T-cell (primary cell): ENCODE data around the gene ARHGEF28. TPM values are rescaled to one million over a fixed set of nuclear protein-coding genes. Genes with fewer than 3 reads are reported as not detected.

Experiments used
- ATAC-seq, 4 experiments: fragments of 200-7000 bp in 3 of 4; fragments of 150-1000 bp in 1 of 4; cut with Tn5 transposase; replicated peaks in 1 of 4; 1 replicate in 3 of 4; 2 replicates in 1 of 4; pipeline ENCODE4 v1.10.0; 2021; ENCODE audit warnings: moderate library complexity in 3 of 4, mild to moderate bottlenecking in 2 of 4, moderate number of reproducible peaks in 1 of 4
- CTCF ChIA-PET, 2 donors: fragments of 300-600 bp; sonication (Branson Sonifier 250); formaldehyde crosslinking; loops; one replicate each; lab custom pipeline; 2022; ENCODE audit warnings: antibody characterized with exemption in 2 of 2; lab: Charles Lee
- POLR2A ChIA-PET, 2 donors: fragments of 300-600 bp; sonication (Branson Sonifier 250); formaldehyde crosslinking; loops; one replicate each; lab custom pipeline; 2022; ENCODE audit warnings: antibody characterized with exemption in 2 of 2; lab: Charles Lee
- DNase-seq, 35 experiments: peaks; one replicate each; pipeline versions ENCODE4 v3.0.0 to v3.0.0-alpha.2; 2013 to 2023
- H3K27ac ChIP-seq: one replicate; pipeline ENCODE4 v1.5.1; 2013; ENCODE audit warnings: low read length
- H3K27me3 ChIP-seq, 2 experiments: replicated peaks in 1 of 2; 1 replicate in 1 of 2; 2 replicates in 1 of 2; pipeline versions ENCODE4 v1.6.1 to v1.7.0; 2013; ENCODE audit warnings: low read length in 1 of 2, mixed read lengths in 1 of 2; ENCODE audit not compliant: control insufficient read depth in 2 of 2, insufficient read depth in 2 of 2; ENCODE audit errors: extremely low read depth in 1 of 2
- H3K36me3 ChIP-seq, 2 donors: 1 replicate in 1 of 2; 2 replicates in 1 of 2; pipeline versions ENCODE4 v1.6.1 to v1.7.0; 2013; ENCODE audit warnings: low read length in 1 of 2; ENCODE audit not compliant: control insufficient read depth in 2 of 2, insufficient read depth in 1 of 2; ENCODE audit errors: extremely low read depth in 1 of 2
- H3K4me1 ChIP-seq, 2 experiments: 1 replicate in 1 of 2; 2 replicates in 1 of 2; pipeline versions ENCODE4 v1.6.1 to v1.7.0; 2013; ENCODE audit warnings: low read length in 2 of 2, mixed read lengths in 1 of 2; ENCODE audit not compliant: insufficient read depth in 2 of 2, control insufficient read depth in 1 of 2; ENCODE audit errors: extremely low read depth in 1 of 2
- H3K4me3 ChIP-seq, 2 donors: 1 replicate in 1 of 2; 2 replicates in 1 of 2; pipeline versions ENCODE4 v1.5.1 to v1.7.0; 2013; ENCODE audit warnings: mild to moderate bottlenecking in 2 of 2, low read length in 1 of 2, moderate library complexity in 1 of 2; ENCODE audit not compliant: control insufficient read depth in 1 of 2; ENCODE audit errors: extremely low read depth in 1 of 2
- H3K9me3 ChIP-seq: 2 replicates; pipeline ENCODE4 v1.7.0; 2013
- H3K27ac Mint-ChIP-seq, 2 donors: one replicate each; pipeline ENCODE4 v1.8.0; 2020 to 2021; ENCODE audit warnings: mild to moderate bottlenecking in 2 of 2, mixed read lengths in 2 of 2
- H3K27me3 Mint-ChIP-seq, 2 donors: one replicate each; pipeline ENCODE4 v1.8.0; 2021 to 2022; ENCODE audit warnings: mixed read lengths in 2 of 2
- H3K36me3 Mint-ChIP-seq: one replicate; pipeline ENCODE4 v1.8.0; 2021; ENCODE audit warnings: mixed read lengths
- H3K4me1 Mint-ChIP-seq, 3 donors: one replicate each; pipeline ENCODE4 v1.8.0; 2020 to 2022; ENCODE audit warnings: mixed read lengths in 3 of 3, mild to moderate bottlenecking in 1 of 3
- H3K4me3 Mint-ChIP-seq, 3 donors: one replicate each; pipeline ENCODE4 v1.8.0; 2020 to 2022; ENCODE audit warnings: mild to moderate bottlenecking in 3 of 3, mixed read lengths in 3 of 3, moderate library complexity in 3 of 3
- H3K9me3 Mint-ChIP-seq, 3 donors: one replicate each; pipeline ENCODE4 v1.8.0; 2020 to 2022; ENCODE audit warnings: mixed read lengths in 3 of 3
- WGBS: methylation state at CpG from one replicate; pipeline ENCODE4 v1.1.5; 2013; ENCODE audit warnings: missing lambda C conversion rate; ENCODE audit not compliant: insufficient coverage; 5-methylcytosine and 5-hydroxymethylcytosine counted together
- total RNA-seq, 35 experiments: library from RNA in 6 of 35; stranded (reverse) in 6 of 35; fragments of 120-200 nt in 1 of 35; gene quantifications; one replicate each; pipeline versions ENCODE4 v1.2.1 to v1.2.4 and lab custom pipeline; 2013 to 2026

Gene ARHGEF28
- total RNA-seq, 5 donors from 2014 or later (not counting 1 experiment from before 2014, with no cell fraction given): 0.05 to 0.73 (median 0.36) TPM

DNA sequence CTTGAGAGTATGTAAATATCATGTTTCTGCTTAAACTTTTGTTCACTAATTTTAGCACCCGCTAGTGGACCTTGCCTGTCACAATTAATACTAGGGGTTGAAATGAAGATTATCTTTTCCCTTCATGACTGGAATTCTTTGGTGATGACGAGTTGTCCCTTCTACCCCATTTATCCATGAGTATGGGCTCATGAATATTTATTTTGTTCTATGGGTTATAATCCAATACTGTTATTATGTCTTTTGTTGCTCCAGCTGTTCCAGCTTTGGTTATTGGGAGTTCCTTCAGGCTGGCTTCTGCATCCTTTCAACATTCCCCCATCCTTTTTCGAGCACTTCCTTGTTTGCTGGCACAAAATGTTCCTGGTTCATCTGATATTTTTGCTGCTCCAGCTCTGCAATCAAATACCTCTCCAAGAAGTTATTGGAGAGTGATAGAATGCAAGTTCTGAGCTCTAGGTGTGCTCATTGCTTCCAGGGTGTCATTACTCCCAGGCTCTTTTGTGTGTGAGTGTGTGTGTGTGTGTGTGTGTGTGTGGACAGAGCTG lies 19.7 kb upstream of the ARHGEF28 start:
- Histone ChIP-seq H3K27me3 (peaks cover 0 to 7% of the 10 kb centered on the region in 2 experiments), H3K9me3 (no peaks in the 10 kb centered on the region), H3K27ac (no peak overlapping the region), H3K36me3 (no peaks in the 10 kb centered on the region), H3K4me3 (no peak overlapping the region), H3K4me1 (no peaks in the 10 kb centered on the region)
- peaks cover 4 to 10% (median 4%) of the 10 kb centered on the region in 3 donors for H3K9me3 Mint-ChIP-seq
- peaks cover 0 to 3% (median 0%) of the 10 kb centered on the region in 3 donors for H3K4me1 Mint-ChIP-seq
- H3K27ac Mint-ChIP-seq: no peak overlapping the region
- H3K4me3 Mint-ChIP-seq: no peak overlapping the region
- no peaks in the 10 kb centered on the region for H3K36me3 Mint-ChIP-seq
- WGBS: no CpG with 5 or more reads among the region's 3 CpGs
- ChIA-PET POLR2A (no interaction called here), CTCF (no interaction called here)
- DNase-seq (no peak), ATAC-seq (no peak)
- H3K27me3 Mint-ChIP-seq: peaks cover 14 to 16% of the 10 kb centered on the region in 2 donors

- no peak overlapping the region for H3K27ac ChIP-seq
- H3K36me3 ChIP-seq: no peaks in the 10 kb centered on the region
- Mint-ChIP-seq H3K4me3 (no peak overlapping the region), H3K27me3 (peaks cover 21 to 23% of the 10 kb centered on the region in 2 donors), H3K27ac (no peak overlapping the region), H3K4me1 (peaks cover 0 to 3% (median 0%) of the 10 kb centered on the region in 3 donors), H3K9me3 (peaks cover 0 to under 1% (median 0%) of the 10 kb centered on the region in 3 donors), H3K36me3 (no peaks in the 10 kb centered on the region)
- H3K27me3 ChIP-seq: peaks cover 0 to 9% of the 10 kb centered on the region in 2 experiments
- ChIA-PET CTCF (no interaction called here), POLR2A (no interaction called here)
- H3K4me1 ChIP-seq: no peaks in the 10 kb centered on the region
- H3K9me3 ChIP-seq: no peaks in the 10 kb centered on the region
- no peak overlapping the region for H3K4me3 ChIP-seq
- ATAC-seq (no peak), DNase-seq (no peak)
Measured at GRCh38 chr5:73607228-73607627, 18.8 kb upstream of the ARHGEF28 start.

DNA sequence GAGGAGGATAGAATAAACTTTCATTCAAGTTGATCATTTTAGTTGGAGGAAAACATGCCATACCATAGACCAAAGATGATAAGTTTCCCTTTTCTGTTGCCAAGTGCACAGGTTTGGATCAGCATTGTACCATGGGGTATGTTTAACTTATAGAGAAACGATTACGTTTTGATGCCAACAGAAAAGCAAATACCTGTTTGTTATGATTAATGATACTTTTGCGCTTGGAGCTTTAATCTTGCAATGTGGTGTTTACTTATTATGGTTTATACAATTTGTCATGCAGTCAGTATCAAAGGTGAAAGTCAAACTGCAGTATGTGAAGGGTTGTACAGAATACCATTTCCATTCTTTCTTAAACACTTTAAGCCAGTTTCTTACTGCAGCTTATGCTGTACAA lies 13.2 kb upstream of the ARHGEF28 start:
- Histone ChIP-seq H3K4me3 (no peak overlapping the region), H3K9me3 (no peaks in the 10 kb centered on the region), H3K4me1 (no peaks in the 10 kb centered on the region), H3K36me3 (no peaks in the 10 kb centered on the region), H3K27ac (no peak overlapping the region), H3K27me3 (peaks cover 0 to 7% of the 10 kb centered on the region in 2 experiments)
- POLR2A ChIA-PET: no interaction called here
- no peaks in the 10 kb centered on the region for H3K9me3 Mint-ChIP-seq
- no peak overlapping the region for H3K27ac Mint-ChIP-seq
- H3K36me3 Mint-ChIP-seq: no peaks in the 10 kb centered on the region
- H3K27me3 Mint-ChIP-seq: peaks cover 24 to 46% of the 10 kb centered on the region in 2 donors
- CTCF ChIA-PET: no interaction called here
- ATAC-seq (no peak), DNase-seq (no peak)
- WGBS: no CpG with 5 or more reads among the region's 3 CpGs
- H3K4me1 Mint-ChIP-seq: no peaks in the 10 kb centered on the region
- no peak overlapping the region for H3K4me3 Mint-ChIP-seq

- Histone ChIP-seq H3K9me3 (no peaks in the 10 kb centered on the region), H3K4me1 (no peaks in the 10 kb centered on the region), H3K27ac (no peak overlapping the region), H3K4me3 (no peak overlapping the region), H3K27me3 (peaks cover 0 to 4% of the 10 kb centered on the region in 2 experiments), H3K36me3 (no peaks in the 10 kb centered on the region)
- WGBS: 83% methylated on average over 1 of the region's 2 CpGs
- POLR2A ChIA-PET: no interaction called here
- no peak for ATAC-seq
- H3K36me3 Mint-ChIP-seq: no peaks in the 10 kb centered on the region
- H3K4me3 Mint-ChIP-seq: no peak overlapping the region
- H3K9me3 Mint-ChIP-seq: no peaks in the 10 kb centered on the region
- peaks cover 21 to 46% of the 10 kb centered on the region in 2 donors for H3K27me3 Mint-ChIP-seq
- no peak overlapping the region for H3K27ac Mint-ChIP-seq
- H3K4me1 Mint-ChIP-seq: no peaks in the 10 kb centered on the region
- CTCF ChIA-PET: no interaction called here
- no peak for DNase-seq
Measured at GRCh38 chr5:73615085-73615484, 10.9 kb upstream of the ARHGEF28 start.

- no peaks in the 10 kb centered on the region for H3K9me3 Mint-ChIP-seq
- Histone ChIP-seq H3K4me3 (no peak overlapping the region), H3K27me3 (peaks cover 0 to 2% of the 10 kb centered on the region in 2 experiments), H3K36me3 (no peaks in the 10 kb centered on the region), H3K9me3 (no peaks in the 10 kb centered on the region), H3K4me1 (no peaks in the 10 kb centered on the region), H3K27ac (no peak overlapping the region)
- ATAC-seq (no peak), DNase-seq (no peak)
- no peaks in the 10 kb centered on the region for H3K36me3 Mint-ChIP-seq
- H3K27me3 Mint-ChIP-seq: peaks cover 19 to 44% of the 10 kb centered on the region in 2 donors
- no peak overlapping the region for H3K4me3 Mint-ChIP-seq
- CTCF ChIA-PET: no interaction called here
- no peaks in the 10 kb centered on the region for H3K4me1 Mint-ChIP-seq
- POLR2A ChIA-PET: no interaction called here
- no peak overlapping the region for H3K27ac Mint-ChIP-seq
- WGBS: no CpG with 5 or more reads among the region's 4 CpGs
Measured at GRCh38 chr5:73615947-73616346, 10.0 kb upstream of the ARHGEF28 start.

- DNase-seq: no peak
- ATAC-seq: no peak
- ChIA-PET POLR2A (interaction anchor here in 1 of 2 donors (0.5 kb wide), 1 partner anchor 1614 kb away, joined by 4 read pairs; no protein-coding TSS in a partner anchor), CTCF (no interaction called here)
- Mint-ChIP-seq H3K4me3 (no peak overlapping the region), H3K27ac (no peak overlapping the region), H3K36me3 (no peaks in the 10 kb centered on the region), H3K27me3 (peaks cover 15 to 40% of the 10 kb centered on the region in 2 donors), H3K9me3 (no peaks in the 10 kb centered on the region), H3K4me1 (no peaks in the 10 kb centered on the region)
- Histone ChIP-seq H3K4me3 (no peak overlapping the region), H3K4me1 (no peaks in the 10 kb centered on the region), H3K27me3 (no peaks in the 10 kb centered on the region), H3K9me3 (no peaks in the 10 kb centered on the region), H3K27ac (no peak overlapping the region), H3K36me3 (no peaks in the 10 kb centered on the region)
- WGBS: 78% methylated on average over 8 of the region's 9 CpGs
Measured at GRCh38 chr5:73617510-73618279, 8.3 kb upstream of the ARHGEF28 start.
